Measurements from ENCODE around the gene APBA1. TPM values are rescaled to one million over a fixed set of nuclear protein-coding genes. Genes with fewer than 3 reads are reported as not detected.
A peak's percentile ranks its signal among the peaks of the same experiment; 100 is the strongest.

APBA1 gene
- total and polyA plus RNA-seq, 9 of the 15 experiments (the other 6 are each of a cell fraction or from before 2014, with no cell fraction given): 0.01 to 0.02 TPM; not detected in 7

DNA sequence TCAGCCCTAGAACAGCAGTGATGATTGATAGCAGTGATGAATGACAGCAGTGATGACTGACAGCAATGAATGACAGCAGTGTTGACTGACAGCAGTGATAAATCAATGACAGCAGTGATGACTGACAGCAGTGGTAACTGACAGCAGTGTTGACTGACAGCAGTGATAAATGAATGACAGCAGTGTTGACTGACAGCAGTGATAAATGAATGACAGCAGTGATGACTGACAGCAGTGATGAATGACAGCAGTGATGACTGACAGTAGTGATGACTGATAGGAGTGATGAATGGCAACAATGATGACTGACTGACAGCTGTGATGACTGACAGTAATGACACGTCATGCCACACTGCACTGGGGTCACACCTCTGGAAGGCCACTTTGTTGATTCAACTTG is 240.4 kb downstream of the APBA1 start (continued):
- no peak for TF ChIP-seq TOE1 (IDR thresholded peaks at IDR 0.05; ENCODE audit: borderline replicate concordance)
- no peak for TF ChIP-seq TOE1 (CRISPR knock-in tag; IDR thresholded peaks at IDR 0.05; ENCODE audit: borderline replicate concordance, low read depth)
- no peak for TF ChIP-seq HDAC8 (tag; IDR thresholded peaks at IDR 0.05)
- TF ChIP-seq, protein P1, sequence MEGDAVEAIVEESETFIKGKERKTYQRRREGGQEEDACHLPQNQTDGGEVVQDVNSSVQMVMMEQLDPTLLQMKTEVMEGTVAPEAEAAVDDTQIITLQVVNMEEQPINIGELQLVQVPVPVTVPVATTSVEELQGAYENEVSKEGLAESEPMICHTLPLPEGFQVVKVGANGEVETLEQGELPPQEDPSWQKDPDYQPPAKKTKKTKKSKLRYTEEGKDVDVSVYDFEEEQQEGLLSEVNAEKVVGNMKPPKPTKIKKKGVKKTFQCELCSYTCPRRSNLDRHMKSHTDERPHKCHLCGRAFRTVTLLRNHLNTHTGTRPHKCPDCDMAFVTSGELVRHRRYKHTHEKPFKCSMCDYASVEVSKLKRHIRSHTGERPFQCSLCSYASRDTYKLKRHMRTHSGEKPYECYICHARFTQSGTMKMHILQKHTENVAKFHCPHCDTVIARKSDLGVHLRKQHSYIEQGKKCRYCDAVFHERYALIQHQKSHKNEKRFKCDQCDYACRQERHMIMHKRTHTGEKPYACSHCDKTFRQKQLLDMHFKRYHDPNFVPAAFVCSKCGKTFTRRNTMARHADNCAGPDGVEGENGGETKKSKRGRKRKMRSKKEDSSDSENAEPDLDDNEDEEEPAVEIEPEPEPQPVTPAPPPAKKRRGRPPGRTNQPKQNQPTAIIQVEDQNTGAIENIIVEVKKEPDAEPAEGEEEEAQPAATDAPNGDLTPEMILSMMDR (IDR thresholded peaks at IDR 0.05 in 2 of 3, conservative IDR thresholded peaks at IDR 0.05 in 1 of 3; ENCODE audit: insufficient read depth in 2 of 3, low read depth in 1 of 3, low read length in 3 of 3): no peak
- no peak for TF ChIP-seq GTF2B (IDR thresholded peaks at IDR 0.05; ENCODE audit: extremely low read depth, insufficient read length)
- no peak for TF ChIP-seq RBM39 (optimal IDR thresholded peaks at IDR 0.05; ENCODE audit: low read depth, low read length)
- TF ChIP-seq ZNF77 (CRISPR knock-in tag; IDR thresholded peaks at IDR 0.05): no peak
- TF ChIP-seq TRIM28 (IDR thresholded peaks at IDR 0.05): peak; percentile 55; the same call in 1 of the 2 replicates
- peak; percentile 91 for TF ChIP-seq LEF1 (IDR thresholded peaks at IDR 0.05)
- no peak for TF ChIP-seq TCF7L2 (IDR thresholded peaks at IDR 0.05; ENCODE audit: low read depth, low read length)
- TF ChIP-seq ZFPM2 (CRISPR knock-in tag; IDR thresholded peaks at IDR 0.05): no peak
- TF ChIP-seq ZEB2 (IDR thresholded peaks at IDR 0.05): no peak
- no peak for TF ChIP-seq POLR2H (tag; IDR thresholded peaks at IDR 0.05; ENCODE audit: low read depth)
- TF ChIP-seq ZNF395 (CRISPR knock-in tag; IDR thresholded peaks at IDR 0.05): no peak
- peak; percentile 99 for TF ChIP-seq ARHGAP35 (IDR thresholded peaks at IDR 0.05; ENCODE audit: partially characterized antibody)
- peak; percentile 74 for TF ChIP-seq PBX2 (CRISPR knock-in tag; IDR thresholded peaks at IDR 0.05; ENCODE audit: low read depth)
- TF ChIP-seq PBX2 (tag; conservative IDR thresholded peaks at IDR 0.05; ENCODE audit: low read depth): peak; percentile 97
- TF ChIP-seq RFX1 (IDR thresholded peaks at IDR 0.05): no peak
- TF ChIP-seq, protein P2, sequence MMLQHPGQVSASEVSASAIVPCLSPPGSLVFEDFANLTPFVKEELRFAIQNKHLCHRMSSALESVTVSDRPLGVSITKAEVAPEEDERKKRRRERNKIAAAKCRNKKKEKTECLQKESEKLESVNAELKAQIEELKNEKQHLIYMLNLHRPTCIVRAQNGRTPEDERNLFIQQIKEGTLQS (IDR thresholded peaks at IDR 0.05): no peak
- TF ChIP-seq, protein P2 (CRISPR knock-in tag; conservative IDR thresholded peaks at IDR 0.05): no peak
- no peak for TF ChIP-seq ZNF830 (CRISPR knock-in tag; IDR thresholded peaks at IDR 0.05)
- TF ChIP-seq RBM25 (IDR thresholded peaks at IDR 0.05; ENCODE audit: low read depth, low read length, severe bottlenecking): no peak
- 0 out of 2 replicates have a peak, but pooled peaks have one; percentile 25 for TF ChIP-seq STAT5A (IDR thresholded peaks at IDR 0.05; ENCODE audit: borderline replicate concordance, low read length)
- TF ChIP-seq TARDBP (IDR thresholded peaks at IDR 0.05): no peak
- TF ChIP-seq CREM (IDR thresholded peaks at IDR 0.05; ENCODE audit: low read depth): no peak
